Activated naive CD4-positive, alpha-beta T cell (primary cell): ENCODE results near the gene DKC1.

Experiments used
- DNase-seq, 4 experiments: peaks; one replicate each; lab custom pipeline; 2025; lab: John Stamatoyannopoulos, UW

The DKC1 gene

DNA sequence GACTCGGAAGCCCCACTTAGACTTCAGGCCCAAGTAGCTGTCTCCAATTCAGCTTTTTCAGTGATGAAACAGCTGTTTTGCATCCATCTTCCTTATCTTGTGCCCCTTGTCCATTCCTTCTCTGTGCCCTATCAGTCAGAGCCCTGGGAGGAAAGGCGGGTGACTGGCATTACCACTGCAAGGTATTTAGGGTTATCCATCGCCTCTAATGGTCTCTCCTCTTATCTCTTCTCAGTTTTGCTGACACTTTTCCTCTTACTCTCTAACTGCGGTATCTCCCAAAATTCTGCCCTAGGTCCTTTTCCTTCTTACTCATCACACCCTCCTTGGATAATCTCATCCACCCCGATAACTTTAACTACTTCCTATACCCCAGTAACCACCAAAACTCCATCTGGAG lies 25.5 kb upstream of the DKC1 start:
- no peak for DNase-seq

- no peak for DNase-seq
Measured at GRCh38 chrX:154738011-154738738, 24.5 kb upstream of the DKC1 start.

GRCh38 chrX:154739952-154740465 lies 22.7 kb upstream of the DKC1 start:
- DNase-seq: no peak

- DNase-seq: no peak
Measured at GRCh38 chrX:154742613-154743012, 20.1 kb upstream of the DKC1 start.

DNA sequence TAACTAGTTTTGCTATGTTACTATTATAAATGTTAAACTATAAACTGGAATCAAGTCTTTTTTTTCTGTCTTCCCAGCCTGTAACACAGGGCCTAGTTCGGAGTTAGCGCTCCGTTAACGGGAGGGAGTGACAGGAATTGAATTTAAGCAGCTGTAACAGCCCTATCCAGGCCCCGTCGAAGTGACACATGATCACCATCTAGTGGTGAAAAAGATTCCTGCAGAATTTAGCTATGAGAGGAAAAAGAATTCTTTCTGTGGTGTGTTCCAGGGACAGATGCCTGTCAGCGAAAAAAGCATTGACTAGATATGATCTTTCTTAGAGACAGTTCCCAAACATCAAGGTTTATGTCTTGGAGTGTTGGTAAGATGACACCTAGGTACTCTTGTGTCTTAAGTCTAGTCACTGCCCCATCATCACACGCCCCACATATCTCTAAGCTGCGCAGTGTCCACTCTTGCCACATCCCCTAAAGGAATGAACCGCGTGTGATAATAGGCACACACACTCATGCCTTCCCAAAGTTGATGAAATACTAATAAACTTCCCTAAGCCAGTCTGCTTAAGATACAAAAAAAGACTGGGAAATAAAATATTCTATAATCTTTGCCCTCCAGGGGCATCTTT lies 13.8 kb upstream of the DKC1 start:
- DNase-seq: no peak

GRCh38 chrX:154749856-154750255 lies 12.8 kb upstream of the DKC1 start:
- no peak for DNase-seq

DNA sequence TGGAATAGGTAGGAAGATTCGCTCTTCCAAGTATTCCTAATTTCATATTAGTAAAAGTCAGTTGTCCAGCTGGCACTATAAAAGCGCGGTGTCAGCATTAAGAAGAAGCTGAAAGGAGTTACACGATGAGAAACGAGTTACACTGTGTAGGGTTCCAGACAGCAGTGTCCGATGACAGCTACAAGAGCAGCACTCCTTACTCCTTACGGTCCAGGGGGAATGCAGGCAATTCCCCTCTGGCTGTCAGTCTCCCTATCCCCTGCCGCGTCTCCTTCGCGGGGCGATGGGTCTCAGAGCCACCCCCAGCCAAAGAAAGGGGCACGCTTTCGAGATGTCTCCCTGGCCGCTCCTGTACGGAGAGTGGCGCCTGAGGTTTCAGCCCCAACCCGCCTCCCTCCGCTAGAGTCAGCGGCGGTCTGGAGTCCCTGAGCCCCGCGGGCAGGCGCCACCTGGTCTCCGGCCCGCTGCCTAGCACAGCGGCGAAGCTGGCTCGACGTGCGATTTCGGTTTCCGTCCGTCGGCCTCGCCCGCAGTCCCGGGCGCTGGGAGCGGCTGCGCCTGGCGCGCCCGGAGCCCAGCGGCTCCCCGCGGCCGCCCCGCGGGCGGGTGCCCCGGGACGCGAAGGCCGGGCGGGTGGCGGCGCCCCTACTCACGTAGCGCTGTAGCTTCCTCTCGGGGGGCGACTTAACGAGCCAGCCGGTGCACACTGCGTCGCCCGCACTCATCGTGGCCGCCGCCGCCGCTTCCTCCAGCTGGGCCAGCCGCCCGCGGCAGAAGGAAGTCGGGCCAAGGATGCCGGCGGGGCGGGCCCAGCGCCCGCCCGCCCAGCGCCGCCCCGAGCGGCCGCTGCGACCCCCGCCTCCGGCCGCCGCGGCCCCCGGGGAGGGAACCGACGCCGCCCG lies 12.1 kb upstream of the DKC1 start, which contains the start of gene GAB3:
Gene GAB3, minus strand, starts transcription at position 777 of the 902 bp plus-strand sequence. Its CDS starts 52 bp downstream, at position 725.
- DNase-seq: peak in 2 of 4 experiments; percentile 5 to 36

- DNase-seq: peak in 1 of 4 experiments; percentile 36
Measured at GRCh38 chrX:154751203-154751668, 11.4 kb upstream of the DKC1 start.

GRCh38 chrX:154751669-154752271 lies 10.9 kb upstream of the DKC1 start:
- DNase-seq: no peak

- no peak for DNase-seq
Measured at GRCh38 chrX:154758696-154759095, 4.0 kb upstream of the DKC1 start.

DNA sequence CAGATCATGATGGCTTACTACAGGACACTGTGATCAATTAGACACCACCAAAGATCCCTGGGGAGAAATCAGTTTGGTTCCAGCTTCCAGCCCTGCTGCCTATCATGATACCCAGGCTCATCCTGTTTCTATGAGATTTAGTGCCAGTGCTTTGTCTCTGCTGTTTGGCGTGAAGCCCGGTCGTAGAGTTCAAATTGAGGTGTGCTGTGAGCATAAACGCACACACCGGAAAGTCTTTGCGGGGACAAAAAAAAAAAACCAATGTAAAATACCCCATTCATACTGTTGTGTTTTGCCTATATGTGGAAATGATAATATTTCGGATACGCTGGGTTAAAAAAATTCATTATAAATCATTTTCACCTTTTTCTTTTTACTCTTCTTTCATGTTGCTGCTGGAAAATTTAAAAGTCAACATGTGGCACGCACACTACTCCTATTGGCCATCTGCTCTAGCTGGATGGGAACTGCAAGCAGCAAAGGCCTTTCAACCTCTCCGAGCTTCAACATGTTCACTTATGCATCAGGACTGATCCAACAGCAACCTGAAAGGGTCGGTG lies 607 bp upstream of the DKC1 start:
- peak in 1 of 4 experiments; percentile 4 for DNase-seq

GRCh38 chrX:154774622-154775021 lies 12.0 kb downstream of the DKC1 start:
- DNase-seq: no peak

GRCh38 chrX:154775419-154776349 lies 13.0 kb downstream of the DKC1 start:
- no peak for DNase-seq

GRCh38 chrX:154776753-154777152 lies 14.1 kb downstream of the DKC1 start:
- DNase-seq: no peak

DNA sequence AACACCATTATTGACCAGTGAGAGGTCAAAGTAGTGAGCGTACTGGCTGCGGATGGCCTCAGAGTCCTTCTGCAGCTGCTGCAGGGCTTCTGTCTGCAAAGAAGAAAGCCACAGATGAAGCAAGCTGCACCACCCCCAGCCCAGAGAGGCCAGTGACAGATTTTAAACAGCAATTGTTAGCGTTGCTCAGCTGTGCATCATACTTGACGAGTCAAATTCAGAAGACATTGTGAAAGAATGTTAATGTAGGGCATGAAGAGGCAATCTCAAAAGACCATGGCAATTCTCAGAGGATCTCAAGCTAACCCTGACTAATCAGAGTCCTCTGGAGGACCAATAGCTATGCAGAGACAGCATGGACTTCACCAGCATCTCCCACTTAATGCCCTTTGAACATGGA lies 16.6 kb downstream of the DKC1 start:
- DNase-seq: no peak

- DNase-seq: no peak
Measured at GRCh38 chrX:154780968-154781367, 18.3 kb downstream of the DKC1 start.

DNA sequence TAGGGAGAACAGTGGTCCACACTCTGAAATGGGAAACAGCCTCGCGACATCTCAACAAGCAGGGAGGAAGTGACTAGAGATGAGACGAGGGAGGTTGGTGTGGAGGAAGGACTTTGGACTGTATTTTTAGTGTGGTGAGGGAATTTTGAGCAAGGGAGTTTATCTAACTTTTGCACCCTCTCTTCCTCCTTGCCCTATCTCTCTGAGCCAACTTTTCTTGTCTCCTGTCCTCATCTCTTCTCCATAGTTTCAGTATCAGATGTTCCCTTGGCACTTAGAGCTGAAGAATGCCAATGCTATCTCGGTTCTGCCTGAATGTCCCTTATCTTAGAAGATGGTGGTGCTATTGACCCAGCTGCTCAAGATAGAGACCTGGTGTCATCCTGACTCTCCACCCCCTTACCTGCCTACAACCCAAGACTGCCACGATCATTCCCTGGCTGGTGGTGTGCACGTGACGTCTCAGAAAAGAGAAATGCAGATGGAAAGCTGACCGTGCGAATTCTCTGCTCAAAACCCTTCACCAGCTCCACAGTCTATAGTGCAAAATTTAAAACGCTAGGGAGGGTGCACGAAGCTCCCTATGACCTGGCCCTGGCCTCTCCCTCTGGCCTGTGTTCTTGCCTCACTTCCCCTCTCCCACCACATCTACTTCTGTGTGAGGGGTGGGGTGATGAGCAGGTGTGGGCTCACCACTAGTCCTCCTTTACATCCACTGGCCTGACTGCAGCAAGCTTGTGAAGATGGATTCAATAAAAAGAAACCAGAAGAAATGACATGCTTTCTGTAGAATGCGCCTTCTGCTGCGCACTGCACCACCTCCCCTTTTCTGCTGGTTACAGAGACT lies 21.7 kb downstream of the DKC1 start:
- no peak for DNase-seq

- DNase-seq: no peak
Measured at GRCh38 chrX:154785716-154786115, 23.1 kb downstream of the DKC1 start.

- DNase-seq: no peak
Measured at GRCh38 chrX:154791467-154791866, 28.8 kb downstream of the DKC1 start.
